GM18520 (cell line): ENCODE measurements around the gene HOXD8.

Source experiments
- ATAC-seq: cut with Tn5 transposase; IDR thresholded peaks from one replicate; pipeline ENCODE4 v1.9.1; 2021; ENCODE audit not compliant: unreplicated experiment

Gene HOXD8

GRCh38 chr2:176128982-176129796 lies at the start of gene HOXD8:
TSS of gene HOXD8 (plus strand) at chr2:176129705. CDS start at chr2:176130367, 662 bp downstream.
- no peak for ATAC-seq

- no peak for ATAC-seq
These were observed 49.5 kb upstream of the HOXD8 start for GRCh38 chr2:176079831-176080539.

- no peak for ATAC-seq
These were observed 48.7 kb upstream of the HOXD8 start for GRCh38 chr2:176080540-176081375.

- ATAC-seq, result no peak
These were observed 48.1 kb upstream of the HOXD8 start for GRCh38 chr2:176081376-176081836.

GRCh38 chr2:176081837-176082524 lies 47.5 kb upstream of the HOXD8 start:
- ATAC-seq, result no peak

- ATAC-seq, result no peak
These were observed 47.0 kb upstream of the HOXD8 start for GRCh38 chr2:176082525-176082823.

- no peak for ATAC-seq
These were observed 46.4 kb upstream of the HOXD8 start for GRCh38 chr2:176082824-176083751.

GRCh38 chr2:176083796-176084261 lies 45.7 kb upstream of the HOXD8 start, which contains the start of gene EVX2:
TSS of gene EVX2 (minus strand) at chr2:176083962. CDS start at chr2:176083776, 186 bp downstream.
- no peak for ATAC-seq

GRCh38 chr2:176084611-176085119 lies 44.8 kb upstream of the HOXD8 start:
- no peak for ATAC-seq

GRCh38 chr2:176085120-176085788 lies 44.3 kb upstream of the HOXD8 start:
- no peak for ATAC-seq

GRCh38 chr2:176085861-176086771 lies 43.4 kb upstream of the HOXD8 start:
- ATAC-seq, result no peak

- ATAC-seq, result no peak
These were observed 42.0 kb upstream of the HOXD8 start for GRCh38 chr2:176087330-176088047.

- no peak for ATAC-seq
These were observed 41.2 kb upstream of the HOXD8 start for GRCh38 chr2:176088048-176088936.

GRCh38 chr2:176088937-176089842 lies 40.3 kb upstream of the HOXD8 start:
- no peak for ATAC-seq

GRCh38 chr2:176089843-176090395 lies 39.6 kb upstream of the HOXD8 start:
- no peak for ATAC-seq
